MG63 (cell line): ENCODE results near the gene YWHAG. TPM values are rescaled to one million over a fixed set of nuclear protein-coding genes. Genes with fewer than 3 reads are reported as not detected.
"Not testable (repeated sequence)": the region's sequence is repeated elsewhere in the genome, so short reads cannot be mapped to it uniquely, and the experiment has no call there.

Source experiments
- DNase-seq: peaks from one replicate; pipeline ENCODE4 v3.0.0-alpha.2; 2020
- H3K27me3 ChIP-seq: fragments of 250-450 bp; sonication (Bioruptor Pico); 2 replicates; pipeline ENCODE4 v1.5.1; 2020; ENCODE audit warnings: mild to moderate bottlenecking, moderate library complexity
- H3K36me3 ChIP-seq: fragments of 250-450 bp; sonication (Bioruptor Pico); 2 replicates; pipeline ENCODE4 v1.5.1; 2020; ENCODE audit warnings: mild to moderate bottlenecking, moderate library complexity
- H3K4me3 ChIP-seq: fragments of 250-450 bp; sonication (Bioruptor Pico); 2 replicates; pipeline ENCODE4 v1.5.1; 2020; ENCODE audit warnings: mild to moderate bottlenecking, moderate library complexity
- H3K9me3 ChIP-seq: fragments of 250-450 bp; sonication (Bioruptor Pico); 2 replicates; pipeline ENCODE4 v1.5.1; 2020; ENCODE audit warnings: mild to moderate bottlenecking, moderate library complexity
- total RNA-seq: library from RNA; depleted of rRNA; stranded (reverse); fragments of >200 nt; shearing (Covaris generic); gene quantifications from 2 replicates; pipeline ENCODE4 v1.2.3, GENCODE V29; 2014; ENCODE audit warnings: low replicate concordance

YWHAG gene
- total RNA-seq, 1 experiment from 2014 or later, result 74.2 TPM

DNA sequence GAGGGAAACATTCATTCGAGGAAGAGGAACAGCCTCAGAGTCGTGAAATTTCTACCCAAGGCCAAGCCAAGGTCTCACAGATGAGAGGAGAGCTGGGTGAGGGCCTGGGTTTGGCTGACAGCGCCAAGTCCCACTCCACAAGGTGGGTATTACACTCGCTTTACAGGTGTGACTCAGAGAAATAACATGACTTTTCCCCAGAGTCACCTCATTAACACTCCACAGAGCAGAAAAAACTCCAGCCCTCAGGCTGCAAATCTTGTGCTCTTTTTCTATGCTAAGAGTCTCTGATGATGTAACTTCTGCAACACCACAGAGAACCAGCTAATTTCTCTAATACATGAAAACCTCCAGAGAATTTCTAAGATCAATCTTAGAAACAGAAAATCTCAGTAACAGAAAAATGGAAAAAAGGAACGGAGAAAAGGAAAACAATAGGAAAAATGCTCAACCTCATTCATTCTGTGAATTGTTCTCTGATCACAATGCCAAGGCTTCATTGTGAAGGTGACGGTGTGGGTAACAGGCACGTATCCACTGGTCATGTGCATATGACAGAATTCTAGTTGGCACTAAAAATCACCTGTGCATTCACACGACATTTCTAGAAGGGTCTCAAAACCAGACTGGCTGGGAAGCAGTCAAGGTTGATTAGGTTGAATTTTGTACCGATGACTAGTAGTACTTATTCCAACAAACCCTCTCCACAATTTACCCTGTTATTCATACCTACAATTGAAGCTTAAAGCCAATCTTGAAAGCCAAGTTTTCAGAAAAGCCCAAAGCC lies 20.3 kb downstream of the YWHAG start:
- H3K36me3 ChIP-seq, result peaks cover 39% of the 10 kb centered on the region

DNA sequence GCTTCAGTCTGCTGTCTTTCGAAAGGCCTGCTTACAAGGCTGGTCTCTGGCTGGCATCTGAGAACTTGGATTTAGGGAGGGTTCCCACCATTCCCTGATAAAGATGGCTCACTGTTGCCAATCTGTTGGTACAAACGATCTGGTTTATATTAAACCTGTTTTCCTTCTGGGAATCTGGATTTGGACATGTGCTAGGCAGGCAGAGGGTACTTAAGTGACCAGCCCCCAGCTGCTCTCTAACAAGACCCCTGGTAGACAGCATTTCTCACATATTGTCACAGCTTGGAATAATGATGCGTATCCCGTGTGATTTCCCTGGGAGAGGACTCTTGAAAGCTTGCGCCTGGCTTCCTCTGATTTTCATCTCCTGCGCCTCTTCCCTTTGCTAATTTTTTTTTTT lies 21.6 kb downstream of the YWHAG start:
- no peaks in the 10 kb centered on the region for H3K9me3 ChIP-seq
- H3K27me3 ChIP-seq, result no peaks in the 10 kb centered on the region
- H3K36me3 ChIP-seq, result peaks cover 42% of the 10 kb centered on the region
- DNase-seq, result no peak
- no peak overlapping the region for H3K4me3 ChIP-seq

More for the DNA sequence above, 20.3 kb downstream of the YWHAG start:
- H3K4me3 ChIP-seq, result no peak overlapping the region
- DNase-seq, result no peak
- H3K9me3 ChIP-seq, result no peaks in the 10 kb centered on the region
- no peaks in the 10 kb centered on the region for H3K27me3 ChIP-seq

GRCh38 chr7:76336094-76336493 lies 22.7 kb downstream of the YWHAG start:
- peaks cover 37% of the 10 kb centered on the region for H3K36me3 ChIP-seq
- no peak for DNase-seq
- no peaks in the 10 kb centered on the region for H3K27me3 ChIP-seq
- no peak overlapping the region for H3K4me3 ChIP-seq
- no peaks in the 10 kb centered on the region for H3K9me3 ChIP-seq

DNA sequence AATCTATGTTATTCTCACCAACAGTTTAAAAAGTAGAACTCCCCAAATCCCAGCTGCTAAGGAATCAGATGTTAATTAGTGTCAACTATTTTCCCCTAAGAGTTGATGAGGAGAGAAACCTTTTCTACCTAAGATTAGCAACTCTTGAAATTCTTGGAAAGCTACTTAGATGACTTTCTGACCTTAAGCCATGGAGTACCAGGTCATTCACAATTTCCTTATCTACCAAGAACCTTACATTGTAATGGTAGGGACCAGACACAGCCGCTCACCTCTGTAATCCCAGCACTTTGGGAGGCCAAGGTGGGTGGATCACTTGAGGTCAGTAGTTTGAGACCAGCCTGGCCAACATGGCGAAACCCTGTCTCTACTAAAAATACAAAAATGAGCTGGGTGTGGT lies 23.4 kb downstream of the YWHAG start:
- H3K27me3 ChIP-seq, H3K4me3 ChIP-seq, H3K9me3 ChIP-seq, DNase-seq: not testable (repeated sequence)
- H3K36me3 ChIP-seq, result peaks cover 39% of the 10 kb centered on the region

- H3K27me3 ChIP-seq, result no peaks in the 10 kb centered on the region
- no peak for DNase-seq
- peaks cover 37% of the 10 kb centered on the region for H3K36me3 ChIP-seq
- no peak overlapping the region for H3K4me3 ChIP-seq
- no peaks in the 10 kb centered on the region for H3K9me3 ChIP-seq
Measured at GRCh38 chr7:76334320-76334967, 24.3 kb downstream of the YWHAG start.

GRCh38 chr7:76333511-76334101 lies 25.2 kb downstream of the YWHAG start:
- no peak for DNase-seq
- Histone ChIP-seq H3K27me3 (no peaks in the 10 kb centered on the region), H3K36me3 (peaks cover 40% of the 10 kb centered on the region), H3K4me3 (no peak overlapping the region), H3K9me3 (no peaks in the 10 kb centered on the region)

DNA sequence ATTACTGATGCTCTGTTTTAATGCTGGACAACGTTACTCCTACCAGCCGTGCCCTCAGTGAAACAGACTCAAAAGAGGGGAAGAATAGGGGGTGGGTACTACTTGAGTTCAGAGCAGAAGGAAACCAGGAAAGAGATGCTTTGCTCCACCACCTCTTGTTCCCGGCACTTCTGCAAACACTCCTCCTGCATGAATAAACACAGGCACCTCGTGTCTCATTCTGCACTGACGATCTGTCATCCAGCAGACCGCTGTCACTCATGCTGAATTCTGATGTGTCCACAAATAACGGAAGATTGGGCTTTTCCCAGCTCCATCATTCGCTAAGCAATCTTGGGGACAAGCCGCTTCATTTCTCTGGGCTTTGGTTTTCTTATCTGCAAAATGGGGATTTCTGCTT lies 26.7 kb downstream of the YWHAG start:
- H3K36me3 ChIP-seq, result peaks cover 41% of the 10 kb centered on the region
- H3K4me3 ChIP-seq, result no peak overlapping the region
- no peaks in the 10 kb centered on the region for H3K27me3 ChIP-seq
- H3K9me3 ChIP-seq, result no peaks in the 10 kb centered on the region
- no peak for DNase-seq

- H3K36me3 ChIP-seq, result peaks cover 47% of the 10 kb centered on the region
- no peak for DNase-seq
- H3K9me3 ChIP-seq, result no peaks in the 10 kb centered on the region
- H3K4me3 ChIP-seq, result no peak overlapping the region
- no peaks in the 10 kb centered on the region for H3K27me3 ChIP-seq
Measured at GRCh38 chr7:76330673-76331072, 28.1 kb downstream of the YWHAG start.

DNA sequence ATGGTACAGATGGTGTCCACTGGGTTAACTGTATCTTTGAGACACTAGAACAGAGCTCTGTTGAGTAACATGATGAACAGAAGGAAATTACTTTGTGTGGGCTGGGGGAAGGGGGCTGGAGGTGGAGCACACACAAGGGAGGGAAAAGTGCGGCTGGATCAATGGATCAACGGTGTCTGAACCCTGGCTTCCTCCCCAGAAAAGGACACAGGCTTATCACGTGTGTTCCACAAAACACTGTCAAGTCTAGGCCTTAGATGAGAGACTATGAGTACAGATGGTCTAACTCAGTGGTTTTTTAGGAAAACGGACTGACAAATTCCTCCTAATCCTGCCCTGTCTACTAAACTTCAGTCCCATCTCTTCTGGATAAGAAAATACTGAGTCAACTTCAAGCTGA lies 28.5 kb downstream of the YWHAG start:
- Histone ChIP-seq H3K36me3 (peaks cover 49% of the 10 kb centered on the region), H3K9me3 (no peaks in the 10 kb centered on the region), H3K27me3 (no peaks in the 10 kb centered on the region), H3K4me3 (no peak overlapping the region)
- no peak for DNase-seq

GRCh38 chr7:76329479-76329878 lies 29.3 kb downstream of the YWHAG start:
- Histone ChIP-seq H3K9me3 (no peaks in the 10 kb centered on the region), H3K36me3 (peaks cover 50% of the 10 kb centered on the region), H3K4me3 (no peak overlapping the region), H3K27me3 (no peaks in the 10 kb centered on the region)
- DNase-seq, result no peak

DNA sequence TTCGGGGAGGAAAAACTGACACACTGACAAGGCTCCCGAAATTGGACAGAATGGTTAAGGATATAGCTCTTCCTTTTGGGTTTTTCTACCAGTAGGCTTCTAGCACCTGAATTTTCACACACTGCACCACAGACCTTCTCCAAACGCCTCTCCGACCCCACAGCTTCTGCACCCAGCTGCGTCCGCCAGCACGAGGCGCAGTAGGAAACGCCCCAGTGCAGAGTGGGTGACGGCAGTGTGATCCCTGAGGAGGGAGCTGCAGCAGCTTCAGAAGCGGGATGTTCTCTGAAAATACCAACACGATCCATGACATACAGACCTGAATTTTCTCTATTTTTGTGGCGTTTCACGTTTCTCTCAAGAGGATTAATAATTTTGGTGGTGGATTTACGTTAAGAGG lies 30.4 kb downstream of the YWHAG start:
- no peak overlapping the region for H3K4me3 ChIP-seq
- H3K9me3 ChIP-seq, result no peaks in the 10 kb centered on the region
- no peak for DNase-seq
- no peaks in the 10 kb centered on the region for H3K27me3 ChIP-seq
- peaks cover 55% of the 10 kb centered on the region for H3K36me3 ChIP-seq

DNA sequence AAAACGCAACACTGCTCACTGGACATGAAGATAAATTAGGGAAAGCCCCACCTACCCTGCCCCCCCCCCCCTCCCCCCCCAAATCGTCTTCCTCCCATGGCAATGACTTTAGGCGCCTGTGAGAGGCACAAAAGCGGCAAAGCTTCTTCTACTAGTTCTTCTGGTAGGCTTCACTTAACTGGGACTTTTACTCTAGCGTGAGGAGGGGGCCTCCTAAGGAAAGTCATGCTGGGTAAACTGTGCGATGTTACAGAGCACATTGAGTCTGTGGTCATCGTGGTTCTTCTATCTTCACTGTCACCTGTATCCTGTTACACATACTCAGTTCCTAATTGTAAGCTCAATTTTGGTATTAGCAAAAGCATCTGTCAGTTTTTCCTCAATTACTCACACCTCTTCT lies 31.2 kb downstream of the YWHAG start:
- Histone ChIP-seq H3K4me3 (no peak overlapping the region), H3K36me3 (peaks cover 58% of the 10 kb centered on the region), H3K27me3 (no peaks in the 10 kb centered on the region), H3K9me3 (no peaks in the 10 kb centered on the region)
- DNase-seq, result no peak

- no peak for DNase-seq
Measured at GRCh38 chr7:76326646-76327233, 32.1 kb downstream of the YWHAG start.

GRCh38 chr7:76325811-76326210 lies 33.0 kb downstream of the YWHAG start:
- no peak for DNase-seq
- Histone ChIP-seq H3K4me3 (no peak overlapping the region), H3K27me3 (no peaks in the 10 kb centered on the region), H3K36me3 (peaks cover 68% of the 10 kb centered on the region), H3K9me3 (no peaks in the 10 kb centered on the region)

More at GRCh38 chr7:76326646-76327233, 32.1 kb downstream of the YWHAG start:
- no peaks in the 10 kb centered on the region for H3K9me3 ChIP-seq
- no peak overlapping the region for H3K4me3 ChIP-seq
- peaks cover 65% of the 10 kb centered on the region for H3K36me3 ChIP-seq
- H3K27me3 ChIP-seq, result no peaks in the 10 kb centered on the region

DNA sequence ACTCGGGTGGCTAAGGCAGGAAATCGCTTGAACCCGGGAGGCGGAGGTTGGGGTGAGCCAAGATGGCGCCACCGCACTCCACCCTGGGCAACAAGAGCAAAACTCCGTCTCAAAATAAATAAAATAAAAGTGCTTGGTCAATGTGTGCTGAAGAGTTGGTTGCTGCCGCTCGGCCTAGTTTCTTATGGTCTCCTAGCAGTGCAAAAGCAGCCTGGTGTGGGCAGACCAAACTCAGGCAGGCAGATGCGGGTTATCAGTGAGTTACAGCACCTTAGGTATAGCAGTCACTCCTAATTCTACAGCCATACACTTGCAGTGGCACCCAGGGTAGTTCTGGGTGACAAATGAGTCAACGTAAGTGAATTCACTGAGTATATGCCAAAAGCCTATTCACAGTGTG lies 33.7 kb downstream of the YWHAG start:
- no peak for DNase-seq
- H3K9me3 ChIP-seq, result no peaks in the 10 kb centered on the region
- peaks cover 64% of the 10 kb centered on the region for H3K36me3 ChIP-seq
- no peak overlapping the region for H3K4me3 ChIP-seq
- H3K27me3 ChIP-seq, result no peaks in the 10 kb centered on the region

GRCh38 chr7:76318488-76319353 lies 40.1 kb downstream of the YWHAG start:
- peak; percentile 83 for DNase-seq
- H3K27me3 ChIP-seq, result no peaks in the 10 kb centered on the region
- peak overlapping the region; percentile 59 for H3K4me3 ChIP-seq
- peaks cover 21% of the 10 kb centered on the region for H3K36me3 ChIP-seq
- no peaks in the 10 kb centered on the region for H3K9me3 ChIP-seq
